H7 (cell line): Measurements from ENCODE around the gene SRP68. TPM values are rescaled to one million over a fixed set of nuclear protein-coding genes. Genes with fewer than 3 reads are reported as not detected.

Source experiments
- DNase-seq: peaks from one replicate; pipeline ENCODE4 v3.0.0; 2012
- H3K27me3 ChIP-seq: 2 replicates; pipeline ENCODE4 v1.6.0; 2011; ENCODE audit warnings: mild to moderate bottlenecking, low read length; ENCODE audit not compliant: control insufficient read depth, insufficient read depth
- H3K36me3 ChIP-seq: replicated peaks from 2 replicates; pipeline ENCODE4 v1.5.1; 2011; ENCODE audit warnings: low read length; ENCODE audit not compliant: control insufficient read depth, insufficient read depth
- H3K4me3 ChIP-seq: 2 replicates; pipeline ENCODE4 v1.5.1; 2011; ENCODE audit warnings: low read depth, mild to moderate bottlenecking, control low read depth, low read length, moderate library complexity; ENCODE audit not compliant: insufficient read depth
- total RNA-seq: library from RNA; depleted of rRNA; stranded (reverse); fragments of >200 nt; shearing (Covaris generic); gene quantifications from 2 replicates; pipeline ENCODE4 v1.2.3, GENCODE V29; 2014

Gene SRP68
- total RNA-seq, 1 experiment from 2014 or later: 31.4 TPM

DNA sequence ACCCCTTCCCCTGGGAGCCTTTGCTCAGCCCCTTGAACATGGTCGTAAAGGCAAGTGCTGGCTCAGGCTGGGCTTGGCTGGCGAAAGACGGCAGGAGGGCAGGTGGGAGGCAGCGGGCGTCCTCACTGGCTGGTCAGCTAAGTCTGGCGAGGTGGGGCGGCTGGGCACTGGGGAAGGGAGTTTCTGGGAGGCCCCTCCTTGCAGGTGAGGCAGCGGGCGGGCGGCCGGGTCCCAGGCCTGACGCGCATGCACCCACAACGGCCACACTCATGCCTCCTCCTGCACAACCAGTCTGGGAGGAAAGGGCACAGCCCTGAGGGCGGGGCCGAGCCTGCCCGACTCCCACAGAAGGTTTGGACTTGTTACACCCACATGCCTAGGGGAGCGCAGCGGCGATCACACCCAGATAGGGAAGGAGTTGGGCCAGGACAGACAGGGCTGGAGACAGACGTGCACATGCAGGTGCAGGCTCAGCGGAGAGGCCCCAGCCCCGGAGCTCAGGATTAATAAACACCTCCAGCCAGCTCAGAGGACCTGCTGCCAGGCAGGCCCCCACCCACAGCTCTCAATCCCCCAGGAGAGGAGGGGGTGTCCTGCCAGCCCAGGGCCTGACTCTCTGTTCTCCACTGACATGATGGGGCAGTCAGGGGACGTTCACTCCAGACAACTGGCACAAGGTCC lies 45.0 kb downstream of the SRP68 start, which contains the start of gene EVPL:
Gene EVPL, minus strand, starts transcription at position 148 of the 681 bp plus-strand sequence. Its CDS starts 108 bp downstream, at position 40.
- Histone ChIP-seq H3K27me3 (no peaks in the 10 kb centered on the region), H3K4me3 (no peak within 1 kb of the TSS), H3K36me3 (no peaks in the 10 kb centered on the region)
- DNase-seq: peak; percentile 49

GRCh38 chr17:76026714-76027158 lies 45.6 kb downstream of the SRP68 start:
- Histone ChIP-seq H3K4me3 (no peak overlapping the region), H3K36me3 (no peaks in the 10 kb centered on the region), H3K27me3 (no peaks in the 10 kb centered on the region)
- peak; percentile 36 for DNase-seq

GRCh38 chr17:76025294-76025693 lies 47.0 kb downstream of the SRP68 start:
- Histone ChIP-seq H3K4me3 (no peak overlapping the region), H3K27me3 (no peaks in the 10 kb centered on the region), H3K36me3 (no peaks in the 10 kb centered on the region)
- no peak for DNase-seq

DNA sequence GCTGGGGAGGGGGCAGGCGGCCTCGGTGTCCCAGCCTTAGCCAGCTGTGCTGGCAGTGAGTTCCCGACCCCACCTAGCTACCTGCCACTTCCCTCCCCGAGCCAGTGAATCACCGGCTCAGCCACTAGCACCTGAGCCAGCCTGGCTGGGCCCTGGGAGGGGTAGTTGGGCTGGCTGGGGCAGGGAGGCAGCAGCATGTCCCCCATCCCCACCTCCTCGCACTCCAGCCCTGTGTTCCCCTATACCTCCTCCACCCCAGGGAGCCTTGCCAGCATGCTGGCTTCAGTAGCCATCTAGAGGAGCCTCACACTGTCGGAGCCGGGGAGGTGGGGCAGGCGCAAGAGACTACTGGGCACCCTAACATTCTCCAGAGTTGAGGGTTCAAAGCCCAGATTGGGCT lies 48.0 kb downstream of the SRP68 start:
- no peak for DNase-seq
- Histone ChIP-seq H3K27me3 (no peaks in the 10 kb centered on the region), H3K36me3 (no peaks in the 10 kb centered on the region), H3K4me3 (no peak overlapping the region)

DNA sequence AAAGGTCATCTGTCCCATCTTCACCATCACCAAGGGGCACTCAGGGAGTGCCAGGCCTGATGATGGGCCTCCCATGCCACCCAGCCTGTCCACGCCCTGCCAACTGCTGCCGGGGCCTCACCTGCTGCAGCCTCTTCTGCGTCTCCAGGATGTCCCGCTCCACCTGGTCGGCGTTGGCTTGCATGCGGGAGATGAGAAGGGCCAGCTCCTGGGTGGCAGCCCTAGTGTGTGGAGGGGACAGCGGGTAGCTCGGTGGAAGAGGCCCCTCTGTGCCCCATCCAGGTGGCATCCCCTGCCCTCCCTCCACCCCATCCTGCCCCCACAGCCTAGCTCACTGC lies 48.4 kb downstream of the SRP68 start:
- no peaks in the 10 kb centered on the region for H3K27me3 ChIP-seq
- no peaks in the 10 kb centered on the region for H3K36me3 ChIP-seq
- no peak overlapping the region for H3K4me3 ChIP-seq
- DNase-seq: no peak

GRCh38 chr17:76022973-76023899 lies 49.1 kb downstream of the SRP68 start:
- H3K36me3 ChIP-seq: no peaks in the 10 kb centered on the region
- H3K4me3 ChIP-seq: no peak overlapping the region
- no peaks in the 10 kb centered on the region for H3K27me3 ChIP-seq
- DNase-seq: no peak

GRCh38 chr17:76022285-76022684 lies 50.0 kb downstream of the SRP68 start:
- Histone ChIP-seq H3K36me3 (no peaks in the 10 kb centered on the region), H3K4me3 (no peak overlapping the region), H3K27me3 (no peaks in the 10 kb centered on the region)
- peak; percentile 59 for DNase-seq

- no peak overlapping the region for H3K4me3 ChIP-seq
- DNase-seq: peak; percentile 33
- no peaks in the 10 kb centered on the region for H3K27me3 ChIP-seq
- no peaks in the 10 kb centered on the region for H3K36me3 ChIP-seq
Observed at GRCh38 chr17:76019833-76020467, 52.4 kb downstream of the SRP68 start.

GRCh38 chr17:76018801-76019200 lies 53.5 kb downstream of the SRP68 start:
- DNase-seq: peak; percentile 60
- no peaks in the 10 kb centered on the region for H3K36me3 ChIP-seq
- H3K4me3 ChIP-seq: no peak overlapping the region
- H3K27me3 ChIP-seq: no peaks in the 10 kb centered on the region

DNA sequence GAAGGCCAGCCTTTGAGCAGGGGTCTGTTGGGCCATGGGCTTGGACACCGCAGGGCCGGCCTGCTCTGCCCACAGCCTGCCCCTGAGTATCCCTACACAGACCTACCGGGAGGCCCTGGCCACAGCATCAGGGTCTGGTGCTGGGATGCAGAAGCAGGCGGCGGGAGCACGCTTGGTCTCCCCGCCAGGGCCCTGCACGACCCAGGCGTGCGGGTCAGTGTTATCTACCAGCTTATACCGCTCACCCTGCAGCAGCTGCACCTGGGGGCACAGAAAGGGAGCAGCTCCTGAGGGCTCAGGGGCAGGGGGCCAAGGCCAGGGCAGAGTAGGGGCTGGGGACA lies 54.0 kb downstream of the SRP68 start:
- Histone ChIP-seq H3K27me3 (no peaks in the 10 kb centered on the region), H3K36me3 (no peaks in the 10 kb centered on the region)
- peak; percentile 50 for DNase-seq

DNA sequence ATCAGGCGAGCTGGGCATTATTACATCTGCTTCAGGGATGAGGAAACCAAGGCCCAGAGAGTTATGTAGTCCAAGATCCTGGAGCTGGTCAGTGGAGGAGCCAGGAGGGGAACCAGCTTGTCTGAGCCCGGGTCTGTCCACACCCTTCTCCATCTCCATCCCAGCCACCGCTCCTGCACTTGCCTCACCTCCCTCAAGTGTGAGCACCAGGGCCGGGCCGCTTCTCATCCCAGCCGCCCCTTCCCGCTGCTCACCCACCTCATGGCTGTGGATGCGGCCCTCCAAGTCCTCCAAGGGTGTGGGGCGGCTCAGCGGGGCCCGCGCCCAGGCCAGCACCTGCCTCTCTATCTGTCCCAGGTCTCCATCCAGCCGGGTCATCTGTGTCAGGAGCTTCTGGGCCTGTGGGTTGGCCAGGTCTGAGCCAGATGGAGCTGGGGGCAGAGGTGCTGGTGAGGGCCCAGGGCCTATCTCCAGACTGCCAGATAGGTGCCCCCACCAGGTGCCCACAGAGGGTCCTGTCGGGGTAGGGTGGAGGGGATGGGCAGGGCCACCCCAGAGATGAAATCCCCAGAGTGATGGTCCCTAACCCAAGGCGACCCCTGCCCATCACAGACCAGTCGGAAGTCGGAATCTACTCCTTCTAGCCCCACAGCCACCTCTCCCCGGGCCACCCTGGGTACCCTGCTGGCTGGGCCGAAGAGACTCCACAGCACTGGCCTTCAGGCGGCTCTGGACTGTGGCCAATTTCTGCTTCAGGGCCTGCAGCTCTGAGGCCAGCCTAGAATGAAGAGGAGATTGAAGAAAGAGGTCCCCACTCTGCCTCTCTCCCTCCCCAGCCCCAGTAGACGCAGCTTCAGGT lies 54.6 kb downstream of the SRP68 start:
- no peak overlapping the region for H3K4me3 ChIP-seq
- H3K36me3 ChIP-seq: no peaks in the 10 kb centered on the region
- H3K27me3 ChIP-seq: no peaks in the 10 kb centered on the region
- DNase-seq: peak; percentile 43

More for the DNA sequence above, 54.0 kb downstream of the SRP68 start:
- H3K4me3 ChIP-seq: no peak overlapping the region

GRCh38 chr17:76014925-76015261 lies 57.4 kb downstream of the SRP68 start:
- H3K4me3 ChIP-seq: no peak overlapping the region
- peak; percentile 73 for DNase-seq

GRCh38 chr17:76014100-76014924 lies 58.0 kb downstream of the SRP68 start:
- no peak overlapping the region for H3K4me3 ChIP-seq
- no peaks in the 10 kb centered on the region for H3K27me3 ChIP-seq
- DNase-seq: peak; percentile 98
- H3K36me3 ChIP-seq: no peaks in the 10 kb centered on the region

More at GRCh38 chr17:76014925-76015261, 57.4 kb downstream of the SRP68 start:
- no peaks in the 10 kb centered on the region for H3K36me3 ChIP-seq
- no peaks in the 10 kb centered on the region for H3K27me3 ChIP-seq
